Measurements from ENCODE around the gene PURB.
"Not testable (repeated sequence)": the region's sequence is repeated elsewhere in the genome, so short reads cannot be mapped to it uniquely, and the experiment has no call there.

The PURB gene

GRCh38 chr7:44885394-44886317 lies at the start of gene PURB:
TSS of gene PURB (minus strand) at chr7:44885530. CDS start at chr7:44885348, 182 bp downstream.
- DNase-seq = peak; percentile 85 to 95

DNA sequence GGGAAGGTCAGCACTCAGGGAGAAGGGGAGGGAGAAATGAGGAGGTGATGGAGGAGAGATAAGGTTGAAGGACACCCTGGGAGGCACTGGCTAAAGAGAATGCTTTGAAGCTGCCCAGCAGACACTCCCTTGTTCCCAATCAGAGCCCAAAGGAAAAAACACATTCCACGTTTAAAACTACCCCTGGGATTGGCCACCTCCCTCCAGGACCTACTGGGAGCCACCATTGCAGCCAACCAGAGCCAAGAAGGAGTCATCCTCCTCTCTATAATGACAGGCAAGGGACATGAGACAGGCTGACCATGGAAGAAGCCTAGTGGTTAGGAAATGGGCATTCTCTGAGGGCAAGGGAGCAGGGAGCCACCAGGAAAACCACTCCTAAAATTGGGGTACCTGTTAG lies 49.7 kb upstream of the PURB start:
- no peak for DNase-seq

DNA sequence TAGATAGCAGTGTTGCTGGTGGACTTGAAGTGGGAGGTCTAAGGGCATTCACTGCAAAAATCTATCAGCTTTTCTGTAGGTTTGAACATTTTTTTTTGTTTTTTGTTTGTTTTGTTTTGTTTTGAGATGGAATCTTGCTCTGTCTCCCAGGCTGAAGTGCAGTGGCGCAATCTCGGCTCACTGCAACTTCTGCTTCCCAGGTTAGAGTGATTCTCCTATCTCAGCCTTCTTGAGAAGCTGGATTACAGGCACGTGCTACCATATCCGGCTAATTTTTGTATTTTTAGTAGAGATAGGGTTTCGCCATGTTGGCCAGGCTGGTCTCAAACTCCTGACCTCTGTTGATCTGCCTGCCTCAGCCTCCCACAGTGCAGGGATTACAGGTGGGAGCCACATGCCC lies 49.2 kb upstream of the PURB start:
- not testable (repeated sequence) for DNase-seq

GRCh38 chr7:44930921-44931320 lies 45.6 kb upstream of the PURB start:
- DNase-seq = no peak

- no peak for DNase-seq
These were observed 37.0 kb upstream of the PURB start for GRCh38 chr7:44922351-44922694.

- peak in 1 of 2 experiments; percentile 58 for DNase-seq
These were observed 36.4 kb upstream of the PURB start for GRCh38 chr7:44921607-44922350.

GRCh38 chr7:44920119-44920518 lies 34.8 kb upstream of the PURB start:
- no peak for DNase-seq

- DNase-seq = no peak
These were observed 32.7 kb upstream of the PURB start for GRCh38 chr7:44918029-44918428.

DNA sequence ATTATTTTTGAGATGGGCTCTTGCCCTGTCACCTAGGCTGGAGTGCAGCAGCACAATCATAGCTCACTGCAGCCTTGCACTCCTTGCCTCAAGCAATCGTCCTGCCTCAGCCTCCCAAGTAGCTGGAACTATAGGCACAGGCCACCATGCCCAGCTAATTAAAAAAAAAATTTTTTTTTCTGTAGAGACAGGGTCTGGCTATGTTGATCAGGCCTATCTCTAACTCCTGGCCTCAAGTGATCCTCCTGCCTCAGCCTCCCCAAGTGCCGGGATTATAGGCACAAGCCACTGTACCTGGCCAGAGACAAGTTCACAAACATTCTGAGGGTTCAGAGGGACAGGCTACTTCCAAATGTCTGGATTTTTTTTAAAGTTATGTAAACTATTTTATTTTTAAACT lies 32.1 kb upstream of the PURB start:
- DNase-seq = no peak

DNA sequence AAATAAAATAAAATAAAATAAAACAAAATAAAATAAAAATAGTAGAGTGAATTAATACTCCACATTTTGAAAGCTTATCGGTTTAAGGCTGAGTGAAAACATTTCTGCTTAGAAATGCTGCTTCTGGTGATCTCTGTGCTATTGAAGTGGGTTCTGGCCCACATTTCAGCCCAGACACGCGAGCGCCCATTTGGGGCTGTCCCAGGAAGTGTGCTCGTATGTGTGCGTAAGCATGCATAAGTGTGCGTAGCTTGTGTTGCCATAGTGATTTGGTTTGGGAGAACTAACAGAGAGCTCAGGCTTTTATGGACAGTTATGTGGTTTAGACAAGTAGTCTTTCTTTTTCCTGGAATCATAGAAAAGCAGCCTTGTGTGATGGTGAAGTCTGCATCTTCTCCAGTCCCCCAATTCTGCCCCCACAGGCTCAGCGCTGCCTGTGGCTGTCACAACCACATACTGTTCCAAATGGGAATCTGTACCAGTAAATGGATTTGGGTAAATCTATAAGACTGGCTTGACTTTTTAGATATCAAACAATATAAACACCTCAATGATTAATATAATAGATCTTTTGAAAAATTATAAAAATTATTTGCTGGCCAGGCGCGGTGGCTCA lies 29.8 kb upstream of the PURB start:
- DNase-seq = no peak

DNA sequence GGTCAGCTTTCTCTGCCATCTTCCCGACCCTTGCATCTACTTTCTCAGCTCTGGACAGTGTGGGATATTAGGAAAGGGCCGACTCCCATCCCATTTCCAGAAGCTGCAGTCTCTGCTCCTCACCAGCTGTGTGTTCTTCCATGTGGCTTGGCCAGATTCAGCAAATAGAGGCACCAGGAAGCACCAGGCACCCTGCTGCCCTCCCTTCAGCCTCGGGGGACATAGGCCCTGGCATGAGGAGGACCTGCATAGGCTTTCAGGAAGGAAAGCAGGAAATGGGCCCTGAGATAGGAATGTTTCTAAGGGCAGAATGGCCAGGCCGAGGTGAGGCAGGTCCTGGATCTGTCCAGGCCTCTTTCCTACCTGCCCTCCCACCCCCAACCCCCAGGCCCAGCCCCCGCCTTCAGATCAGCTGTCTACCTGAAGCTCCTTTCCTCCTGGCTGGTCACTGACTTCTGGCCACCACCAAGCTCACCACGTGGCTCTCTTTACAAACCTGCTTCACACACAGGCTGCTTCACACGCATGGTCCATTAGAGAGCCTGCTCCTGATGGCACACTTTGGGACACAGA lies 27.5 kb upstream of the PURB start:
- DNase-seq = no peak

GRCh38 chr7:44911911-44912310 lies 26.6 kb upstream of the PURB start:
- DNase-seq = no peak

DNA sequence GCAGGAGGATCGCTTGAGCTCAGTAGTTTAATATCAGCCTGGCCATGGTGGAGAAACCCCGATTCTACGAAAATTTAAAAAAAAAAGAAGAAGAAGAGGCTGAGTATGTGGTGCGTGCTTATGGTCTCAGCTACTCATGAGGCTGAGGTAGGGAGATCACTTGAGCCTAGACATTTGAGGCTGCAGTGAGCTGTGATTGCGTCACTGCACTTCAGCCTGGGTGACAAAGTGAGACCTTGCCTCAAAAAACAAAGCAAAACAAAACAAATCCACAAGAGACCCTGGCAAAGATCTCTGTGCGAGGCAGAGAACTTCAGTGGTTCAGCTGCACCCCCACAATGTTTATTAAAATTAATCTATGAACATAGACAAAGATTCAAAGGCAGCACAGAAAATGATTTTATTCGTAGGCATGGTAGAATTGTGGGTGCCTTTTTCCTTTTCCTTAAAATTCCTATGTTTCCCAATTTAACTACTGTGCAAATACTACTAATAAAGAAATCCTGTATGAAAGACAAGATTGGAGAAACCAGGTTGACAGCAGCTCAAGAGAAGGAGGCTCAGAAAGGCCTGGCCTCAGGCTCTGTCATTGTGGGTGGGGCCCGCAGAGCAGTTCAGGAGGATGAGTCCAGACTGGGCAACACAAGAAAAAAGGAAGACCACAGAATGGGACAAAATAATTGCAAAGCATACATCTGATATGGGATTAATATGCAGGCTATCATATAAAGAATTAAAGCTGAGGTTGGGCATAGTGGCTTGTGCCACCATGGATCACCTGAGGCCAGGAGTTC lies 24.5 kb upstream of the PURB start:
- no peak for DNase-seq

GRCh38 chr7:44906965-44907364 lies 21.6 kb upstream of the PURB start:
- DNase-seq = no peak

GRCh38 chr7:44905002-44905635 lies 19.8 kb upstream of the PURB start:
- no peak for DNase-seq

DNA sequence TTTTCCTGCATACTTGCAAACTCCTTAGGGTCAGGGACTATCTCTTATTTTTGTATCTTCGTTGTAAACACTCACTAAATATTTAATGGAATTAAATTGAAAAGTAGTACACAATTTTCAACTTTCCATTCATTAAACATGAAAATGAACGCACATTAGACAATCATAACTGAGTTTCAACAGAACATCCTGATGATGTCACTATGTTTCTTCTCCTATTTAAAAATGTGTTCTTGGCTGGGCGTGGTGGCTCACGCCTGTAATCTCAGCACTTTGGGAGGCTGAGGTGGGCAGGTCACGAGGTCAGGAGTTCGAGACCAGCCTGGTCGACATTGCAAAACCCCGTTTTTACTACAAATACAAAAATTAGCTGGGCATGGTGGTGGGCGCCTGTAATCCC lies 14.1 kb upstream of the PURB start:
- no peak for DNase-seq

DNA sequence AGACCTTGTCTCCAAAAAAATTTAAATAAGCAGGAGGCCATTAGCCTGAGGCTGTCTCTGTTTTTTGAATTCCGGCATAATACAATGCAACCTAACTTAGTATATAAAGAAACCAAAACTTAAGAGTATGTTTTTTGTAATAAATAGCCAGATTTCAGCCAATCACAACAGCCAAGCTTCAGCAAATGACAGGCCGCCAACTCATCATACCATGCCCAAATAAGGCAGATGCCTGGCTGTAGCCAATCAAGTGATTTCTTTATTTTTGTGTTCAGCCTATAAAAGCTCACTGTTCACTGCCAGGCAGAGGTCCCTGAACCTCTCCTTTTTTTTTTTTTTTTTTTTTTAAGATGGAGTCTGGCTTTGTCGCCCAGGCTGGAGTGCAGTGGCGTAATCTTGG lies 12.7 kb upstream of the PURB start:
- no peak for DNase-seq

DNA sequence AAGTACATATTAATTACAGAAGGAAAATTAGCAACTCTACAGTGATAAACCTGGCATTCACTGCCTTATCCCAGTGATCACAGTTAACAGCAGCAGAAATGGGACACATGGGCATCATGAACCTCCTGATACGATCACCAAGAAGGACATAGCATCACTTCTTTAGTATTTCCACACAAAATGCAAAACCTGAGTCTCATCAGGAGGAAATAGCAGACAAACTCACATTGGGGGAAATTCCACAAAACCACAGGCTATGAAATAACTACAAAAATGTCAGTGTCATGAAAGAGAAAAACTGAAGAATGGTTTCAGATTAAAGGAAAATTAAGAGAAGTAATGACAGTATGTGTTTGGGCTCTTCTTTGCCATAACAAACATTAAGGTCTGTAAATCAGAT lies 12.0 kb upstream of the PURB start:
- DNase-seq = no peak

DNA sequence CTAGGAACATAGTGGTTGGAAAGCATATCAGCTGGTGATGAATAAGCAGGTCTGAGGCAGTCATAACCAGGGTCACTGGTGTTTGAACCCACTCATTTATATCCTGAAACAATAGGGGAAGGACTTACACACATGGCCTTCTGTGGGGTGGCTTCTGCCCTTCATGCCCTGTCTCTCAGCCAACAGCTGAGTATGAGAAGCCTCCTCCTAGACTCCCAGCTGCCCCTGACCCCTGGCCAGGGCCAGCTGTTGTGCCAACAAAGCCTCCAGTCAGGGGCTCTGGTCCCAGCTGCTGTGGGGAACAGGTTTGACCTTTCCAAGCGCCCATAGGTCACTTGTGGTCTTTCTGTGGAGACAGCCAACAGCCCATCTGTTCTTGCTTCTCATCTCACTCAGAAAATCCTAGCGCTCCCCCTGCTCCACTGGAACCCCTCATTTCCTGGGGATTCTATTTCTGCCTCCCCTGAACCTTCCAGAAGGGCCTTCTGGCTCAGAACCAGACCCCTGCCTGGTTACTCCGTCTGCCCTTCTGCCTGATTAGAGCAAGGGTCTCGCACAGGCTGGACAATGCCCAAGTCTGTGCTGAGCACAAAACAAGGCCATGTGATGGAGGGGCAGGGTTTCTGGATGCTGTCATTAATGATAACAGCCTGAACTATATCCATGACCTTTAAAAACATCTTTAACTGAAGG lies 9.7 kb upstream of the PURB start:
- no peak for DNase-seq

DNA sequence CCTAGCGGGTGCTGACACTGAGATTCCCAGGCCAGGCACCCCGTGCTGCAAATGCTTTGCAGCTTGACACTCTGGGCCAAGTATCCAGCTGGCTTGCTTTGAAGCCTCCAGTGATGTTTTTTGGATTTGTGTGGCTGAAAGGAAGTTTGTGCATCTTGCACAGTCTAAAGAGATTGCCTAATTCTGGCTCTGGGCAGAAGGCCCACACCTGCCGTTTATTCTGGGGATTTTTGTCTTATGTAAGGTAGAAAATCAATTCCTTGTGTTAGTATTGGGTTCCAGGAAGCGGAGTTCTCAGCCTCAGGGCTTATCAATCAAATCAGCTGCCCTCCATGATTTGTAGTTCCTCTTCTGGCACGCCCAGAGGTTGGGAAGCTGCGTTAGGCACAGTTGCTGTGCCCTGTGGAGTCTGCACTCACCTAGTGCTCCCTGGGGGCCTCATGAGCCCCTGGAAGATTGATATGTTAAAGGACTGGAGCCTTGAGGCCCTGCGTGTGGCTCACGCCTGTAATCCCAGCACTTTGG lies 8.4 kb upstream of the PURB start:
- no peak for DNase-seq

GRCh38 chr7:44891791-44892190 lies 6.5 kb upstream of the PURB start:
- DNase-seq = no peak

Data from SW 1271 (cell line).